OCI-LY3 (cell line): ENCODE measurements around the gene HSPG2.

Experiments
- H2AFZ ChIP-seq: fragments of 200-600, 300-600 bp; shearing (Covaris generic); 2 replicates; pipeline ENCODE4 v1.6.0; 2014; ENCODE audit warnings: antibody characterized with exemption, low read depth, low read length
- H3K27ac ChIP-seq: fragments of 200-600, 300-600 bp; sonication (generic); 2 replicates; pipeline ENCODE4 v1.5.1; 2014; ENCODE audit warnings: mild to moderate bottlenecking, low read length, moderate library complexity, mixed read lengths
- H3K27me3 ChIP-seq: fragments of 200-600, 300-600 bp; sonication (generic); 2 replicates; pipeline ENCODE4 v1.6.1; 2014; ENCODE audit warnings: low read depth, low read length, mixed read lengths
- H3K36me3 ChIP-seq: fragments of 200-600, 300-600 bp; sonication (generic); replicated peaks from 2 replicates; pipeline ENCODE3; 2014; ENCODE audit warnings: low read depth, low read length, mixed read lengths
- H3K4me1 ChIP-seq: fragments of 300-600, 200-600 bp; sonication (generic); 2 replicates; pipeline ENCODE4 v1.6.1; 2014; ENCODE audit warnings: low read length, mixed read lengths
- H3K4me2 ChIP-seq: fragments of 200-600, 300-600 bp; sonication (generic); 2 replicates; pipeline ENCODE4 v1.6.1; 2014; ENCODE audit warnings: low read length, mixed read lengths
- H3K4me3 ChIP-seq: fragments of 300-600, 200-600 bp; sonication (generic); 2 replicates; pipeline ENCODE4 v1.5.1; 2014; ENCODE audit warnings: antibody characterized with exemption, mild to moderate bottlenecking, low read length, moderate library complexity
- H3K79me2 ChIP-seq: fragments of 300-600, 200-600 bp; shearing (Covaris generic); 2 replicates; pipeline ENCODE4 v1.6.1; 2014; ENCODE audit warnings: mild to moderate bottlenecking, low read length, mixed read lengths
- H3K9ac ChIP-seq: fragments of 300-600, 200-600 bp; shearing (Covaris generic); 2 replicates; pipeline ENCODE4 v1.6.0; 2014; ENCODE audit warnings: mild to moderate bottlenecking, low read length, moderate library complexity
- H3K9me3 ChIP-seq: fragments of 200-600, 300-600 bp; shearing (Covaris generic); 2 replicates; pipeline ENCODE4 v1.6.1; 2014; ENCODE audit warnings: low read length, mixed read lengths; ENCODE audit not compliant: insufficient read depth
- H4K20me1 ChIP-seq: fragments of 200-600, 300-600 bp; sonication (generic); 2 replicates; pipeline ENCODE4 v1.6.1; 2016; ENCODE audit warnings: low read length, mixed read lengths; ENCODE audit not compliant: insufficient read depth
- CTCF ChIP-seq: fragments of 200-600, 300-600 bp; sonication (generic); IDR thresholded peaks from 2 replicates; pipeline ENCODE4 v1.5.1; 2014; ENCODE audit warnings: antibody characterized with exemption, low read length, low read depth
- EZH2phosphoT487 ChIP-seq: fragments of 200-600 bp; shearing (Covaris generic); IDR thresholded peaks from 2 replicates; pipeline ENCODE4 v1.6.1; 2018; ENCODE audit warnings: antibody characterized with exemption, mixed run types, low read depth

The HSPG2 gene

GRCh38 chr1:21857840-21858670, 79.1 kb downstream of the HSPG2 start:
- Histone ChIP-seq H2AFZ (no peak overlapping the region), H3K9me3 (no peaks in the 10 kb centered on the region), H3K27me3 (no peaks in the 10 kb centered on the region), H4K20me1 (no peaks in the 10 kb centered on the region), H3K4me1 (peaks cover 3% of the 10 kb centered on the region), H3K27ac (no peak overlapping the region), H3K4me3 (no peak overlapping the region), H3K79me2 (no peaks in the 10 kb centered on the region), H3K9ac (no peak overlapping the region), H3K4me2 (no peak overlapping the region), H3K36me3 (no peaks in the 10 kb centered on the region)
- TF ChIP-seq CTCF = no peak
- TF ChIP-seq EZH2phosphoT487 = no peak

GRCh38 chr1:21857142-21857839, 79.8 kb downstream of the HSPG2 start:
- H3K79me2 ChIP-seq = no peaks in the 10 kb centered on the region
- no peaks in the 10 kb centered on the region for H3K27me3 ChIP-seq
- H3K27ac ChIP-seq = no peak overlapping the region
- H3K9ac ChIP-seq = no peak overlapping the region
- no peaks in the 10 kb centered on the region for H4K20me1 ChIP-seq
- no peaks in the 10 kb centered on the region for H3K36me3 ChIP-seq
- H3K4me3 ChIP-seq = no peak overlapping the region
- H2AFZ ChIP-seq = no peak overlapping the region
- H3K9me3 ChIP-seq = no peaks in the 10 kb centered on the region
- TF ChIP-seq CTCF = no peak
- TF ChIP-seq EZH2phosphoT487 = no peak
- no peak overlapping the region for H3K4me2 ChIP-seq
- peaks cover 6% of the 10 kb centered on the region for H3K4me1 ChIP-seq

- H3K4me1 ChIP-seq = peaks cover 15% of the 10 kb centered on the region
- H4K20me1 ChIP-seq = no peaks in the 10 kb centered on the region
- H3K4me3 ChIP-seq = no peak overlapping the region
- H2AFZ ChIP-seq = no peak overlapping the region
- H3K9me3 ChIP-seq = no peaks in the 10 kb centered on the region
- TF ChIP-seq CTCF = no peak
- TF ChIP-seq EZH2phosphoT487 = no peak
- H3K79me2 ChIP-seq = peaks cover 5% of the 10 kb centered on the region; the same call in 1 of the 2 replicates
- H3K27ac ChIP-seq = no peak overlapping the region
- H3K27me3 ChIP-seq = no peaks in the 10 kb centered on the region
- H3K9ac ChIP-seq = no peak overlapping the region
- no peak overlapping the region for H3K4me2 ChIP-seq
- no peaks in the 10 kb centered on the region for H3K36me3 ChIP-seq
These were observed 81.6 kb downstream of the HSPG2 start for GRCh38 chr1:21855257-21856096.

- Histone ChIP-seq H3K9ac (no peak overlapping the region), H3K4me3 (no peak overlapping the region), H2AFZ (no peak overlapping the region), H3K36me3 (no peaks in the 10 kb centered on the region), H3K27me3 (no peaks in the 10 kb centered on the region), H3K79me2 (peaks cover 5% of the 10 kb centered on the region; the same call in 1 of the 2 replicates), H4K20me1 (no peaks in the 10 kb centered on the region), H3K4me2 (no peak overlapping the region), H3K27ac (no peak overlapping the region), H3K4me1 (peaks cover 15% of the 10 kb centered on the region), H3K9me3 (no peaks in the 10 kb centered on the region)
- no peak for TF ChIP-seq CTCF
- no peak for TF ChIP-seq EZH2phosphoT487
These were observed 82.4 kb downstream of the HSPG2 start for GRCh38 chr1:21854751-21855131.
